IMR-90 (cell line): ENCODE results near the gene PHIP. TPM values are rescaled to one million over a fixed set of nuclear protein-coding genes. Genes with fewer than 3 reads are reported as not detected.

Experiments
- ATAC-seq: fragments of 200-7000 bp; cut with Tn5 transposase; 2 replicates; pipeline ENCODE4 v1.9.1; 2020; ENCODE audit warnings: low read depth, mild to moderate bottlenecking, moderate library complexity
- BruUV-seq: library from RNA; stranded (reverse); fragments of 400-500 nt; replicated peaks from 2 replicates; lab custom pipeline; 2021; lab: Mats Ljungman, UMichigan
- CTCF ChIA-PET: fragments of 300-600 bp; formaldehyde crosslinking; extraction: SDS; loops from one replicate; lab custom pipeline; 2021; ENCODE audit warnings: antibody characterized with exemption; lab: Yijun Ruan, JAX
- POLR2A ChIA-PET: fragments of 300-600 bp; sonication (Branson Sonifier 250); formaldehyde crosslinking; loops from one replicate; lab custom pipeline; 2022; ENCODE audit warnings: antibody characterized with exemption; ENCODE audit not compliant: unreplicated experiment; lab: Charles Lee
- DNase-seq: peaks from one replicate; pipeline ENCODE4 v3.0.0; 2013
- H2AFZ ChIP-seq: replicated peaks from 2 replicates; pipeline ENCODE3; 2013; ENCODE audit warnings: low read length, mild to moderate bottlenecking; ENCODE audit not compliant: poor library complexity
- H2AK5ac ChIP-seq: 2 replicates; pipeline ENCODE4 v1.6.1; 2013; ENCODE audit warnings: low read depth, low read length, inconsistent platforms
- H2AK9ac ChIP-seq: replicated peaks from 2 replicates; pipeline ENCODE3; 2013; ENCODE audit warnings: mild to moderate bottlenecking, low read depth, low read length, moderate library complexity; ENCODE audit not compliant: poor library complexity
- H2BK120ac ChIP-seq: 2 replicates; pipeline ENCODE4 v1.6.1; 2013; ENCODE audit warnings: low read depth, low read length, inconsistent platforms
- H2BK15ac ChIP-seq: 3 replicates; pipeline ENCODE4 v1.6.1; 2013; ENCODE audit warnings: low read depth, low read length, inconsistent platforms
- H2BK20ac ChIP-seq: 2 replicates; pipeline ENCODE4 v1.6.1; 2013; ENCODE audit warnings: low read depth, mild to moderate bottlenecking, inconsistent platforms, low read length, moderate library complexity
- H2BK5ac ChIP-seq: 2 replicates; pipeline ENCODE4 v1.6.1; 2013; ENCODE audit warnings: mild to moderate bottlenecking, low read depth, low read length, inconsistent platforms; ENCODE audit not compliant: poor library complexity, severe bottlenecking
- H3K14ac ChIP-seq: replicated peaks from 2 replicates; pipeline ENCODE4 v1.6.1; 2013; ENCODE audit warnings: low read depth, low read length, inconsistent platforms
- H3K18ac ChIP-seq: 2 replicates; pipeline ENCODE4 v1.6.1; 2013; ENCODE audit warnings: low read depth, low read length, control low read depth
- H3K23ac ChIP-seq: 2 replicates; pipeline ENCODE4 v1.6.1; 2013; ENCODE audit warnings: low read depth, low read length, inconsistent platforms
- H3K27ac ChIP-seq: 2 replicates; pipeline ENCODE4 v1.5.1; 2013; ENCODE audit warnings: mild to moderate bottlenecking, control low read depth, low read length; ENCODE audit not compliant: insufficient read depth
- H3K27me3 ChIP-seq: 2 replicates; pipeline ENCODE4 v1.6.1; 2013; ENCODE audit warnings: low read length; ENCODE audit not compliant: control insufficient read depth, insufficient read depth
- H3K36me3 ChIP-seq: 2 replicates; pipeline ENCODE4 v1.6.1; 2013; ENCODE audit warnings: low read length, mixed read lengths; ENCODE audit not compliant: control insufficient read depth, insufficient read depth
- H3K4ac ChIP-seq: 2 replicates; pipeline ENCODE4 v1.6.1; 2013; ENCODE audit warnings: low read depth, low read length, inconsistent platforms
- H3K4me1 ChIP-seq: 2 replicates; pipeline ENCODE4 v1.6.1; 2013; ENCODE audit warnings: low read length, mixed read lengths; ENCODE audit not compliant: control insufficient read depth, insufficient read depth
- H3K4me2 ChIP-seq: 2 replicates; pipeline ENCODE4 v1.6.1; 2013; ENCODE audit warnings: low read depth, mild to moderate bottlenecking, control low read depth, low read length, moderate library complexity
- H3K4me3 ChIP-seq: 2 replicates; pipeline ENCODE4 v1.5.1; 2013; ENCODE audit warnings: low read depth, mild to moderate bottlenecking, control low read depth, low read length, moderate library complexity; ENCODE audit not compliant: insufficient read depth
- H3K56ac ChIP-seq: 2 replicates; pipeline ENCODE4 v1.6.1; 2013; ENCODE audit warnings: low read length, inconsistent platforms; ENCODE audit not compliant: insufficient read depth; ENCODE audit errors: extremely low read depth
- H3K79me1 ChIP-seq, 2 experiments: 2 replicates each; pipeline ENCODE4 v1.6.1; 2013; ENCODE audit warnings: low read length in 2 of 2, inconsistent platforms in 1 of 2, low read depth in 1 of 2
- H3K9ac ChIP-seq: 2 replicates; pipeline ENCODE4 v1.6.1; 2013; ENCODE audit warnings: low read depth, low read length, control low read depth
- H3K9me1 ChIP-seq: 2 replicates; pipeline ENCODE4 v1.6.1; 2013; ENCODE audit warnings: low read length, inconsistent platforms; ENCODE audit not compliant: insufficient read depth
- H3K9me3 ChIP-seq: 2 replicates; pipeline ENCODE4 v1.6.1; 2013; ENCODE audit warnings: low read length; ENCODE audit not compliant: control insufficient read depth, insufficient read depth
- H4K20me1 ChIP-seq: 2 replicates; pipeline ENCODE4 v1.6.1; 2013; ENCODE audit warnings: low read length, inconsistent platforms; ENCODE audit not compliant: insufficient read depth
- H4K5ac ChIP-seq: 2 replicates; pipeline ENCODE4 v1.6.1; 2013; ENCODE audit warnings: mild to moderate bottlenecking, low read depth, low read length, control low read depth
- H4K8ac ChIP-seq, 2 experiments: 2 replicates each; pipeline ENCODE4 v1.6.1; 2013; ENCODE audit warnings: low read depth in 2 of 2, low read length in 2 of 2, control low read depth in 1 of 2, inconsistent platforms in 1 of 2
- H4K91ac ChIP-seq: 2 replicates; pipeline ENCODE4 v1.6.1; 2013; ENCODE audit warnings: low read depth, low read length, inconsistent platforms; ENCODE audit not compliant: insufficient read depth
- CEBPB ChIP-seq: IDR thresholded peaks from 2 replicates; pipeline ENCODE4 v1.6.1; 2012; ENCODE audit warnings: low read depth, low read length, improper control_type of control experiment
- CHD1 ChIP-seq: IDR thresholded peaks from 2 replicates; pipeline ENCODE4 v1.6.1; 2012; ENCODE audit warnings: low read depth, low read length, improper control_type of control experiment
- CTCF ChIP-seq: conservative IDR thresholded peaks from 2 replicates; pipeline ENCODE4 v1.5.1; 2012; ENCODE audit warnings: mild to moderate bottlenecking, low read depth, low read length, improper control_type of control experiment
- ELK1 ChIP-seq: fragments of 150-350 bp; IDR thresholded peaks from 2 replicates; pipeline ENCODE4 v1.6.1; 2016; ENCODE audit warnings: low read depth, mild to moderate bottlenecking, low read length, moderate library complexity, borderline replicate concordance
- FOS ChIP-seq: fragments of 150-350 bp; IDR thresholded peaks from 2 replicates; pipeline ENCODE4 v1.6.1; 2016; ENCODE audit warnings: low read depth, low read length
- MAFK ChIP-seq: IDR thresholded peaks from 2 replicates; pipeline ENCODE4 v1.6.1; 2012; ENCODE audit warnings: low read depth, low read length, improper control_type of control experiment
- MAZ ChIP-seq: IDR thresholded peaks from 2 replicates; pipeline ENCODE4 v1.6.1; 2012; ENCODE audit warnings: low read depth, mild to moderate bottlenecking, low read length, improper control_type of control experiment, moderate library complexity, borderline replicate concordance
- MXI1 ChIP-seq: IDR thresholded peaks from 2 replicates; pipeline ENCODE4 v1.6.1; 2012; ENCODE audit warnings: low read depth, mild to moderate bottlenecking, low read length, moderate library complexity, borderline replicate concordance
- NFE2L2 ChIP-seq: fragments of 150-350 bp; IDR thresholded peaks from 2 replicates; pipeline ENCODE4 v1.6.1; 2016; ENCODE audit warnings: low read depth, mild to moderate bottlenecking, low read length
- POLR2A ChIP-seq: IDR thresholded peaks from 2 replicates; pipeline ENCODE4 v1.6.1; 2012; ENCODE audit warnings: mild to moderate bottlenecking, low read depth, low read length
- RFX5 ChIP-seq: IDR thresholded peaks from 2 replicates; pipeline ENCODE4 v1.8.0; 2012; ENCODE audit warnings: low read depth, mild to moderate bottlenecking, low read length, moderate library complexity
- SMC3 ChIP-seq: fragments of 150-350 bp; IDR thresholded peaks from 2 replicates; pipeline ENCODE4 v1.6.1; 2016; ENCODE audit warnings: low read depth, mild to moderate bottlenecking, antibody characterized with exemption, low read length, moderate library complexity
- USF2 ChIP-seq: fragments of 150-350 bp; IDR thresholded peaks from 2 replicates; pipeline ENCODE4 v1.6.1; 2017; ENCODE audit warnings: mild to moderate bottlenecking, antibody characterized with exemption, low read length, low read depth
- WGBS, 2 experiments: methylation state at CpG; one replicate each; pipeline versions ENCODE4 v1.1.5 to v1.1.7; 2013; ENCODE audit warnings: missing lambda C conversion rate in 2 of 2; ENCODE audit not compliant: insufficient read length in 1 of 2; ENCODE audit errors: extremely low coverage in 2 of 2; 5-methylcytosine and 5-hydroxymethylcytosine counted together
- dilution Hi-C: fragments of 300-500 bp; cut with HindIII; formaldehyde crosslinking; loops from one replicate; pipeline ENCODE4 v1.14.3; 2018; ENCODE audit warnings: low sequenced_read_pairs; ENCODE audit not compliant: unreplicated experiment
- in situ Hi-C: fragments of 300-500 bp; cut with MboI; formaldehyde crosslinking; loops from 3 replicates; pipeline ENCODE4 v1.14.3; 2019; ENCODE audit warnings: low sequenced_read_pairs, inconsistent platforms, mixed read lengths
- intact Hi-C: fragments of 100-400 bp; cut with micrococcal nuclease; formaldehyde crosslinking; loops from 2 replicates; pipeline ENCODE4 v1.10.0; 2022
- polyA plus RNA-seq, 3 experiments: library from polyadenylated mRNA; depleted of rRNA; stranded (reverse); fragments of >200 nt; gene quantifications; 2 replicates each; pipeline ENCODE4 v1.2.3, GENCODE V29; 2012; ENCODE audit warnings: low replicate concordance in 1 of 3
- total RNA-seq: library from RNA; depleted of rRNA; stranded (reverse); fragments of >200 nt; gene quantifications from 2 replicates; pipeline ENCODE4 v1.2.3, GENCODE V29; 2012

Gene PHIP
- total and polyA plus RNA-seq, 2 of the 4 experiments (the other 2 are of a cell fraction) = 3.4 to 20.4 TPM

DNA sequence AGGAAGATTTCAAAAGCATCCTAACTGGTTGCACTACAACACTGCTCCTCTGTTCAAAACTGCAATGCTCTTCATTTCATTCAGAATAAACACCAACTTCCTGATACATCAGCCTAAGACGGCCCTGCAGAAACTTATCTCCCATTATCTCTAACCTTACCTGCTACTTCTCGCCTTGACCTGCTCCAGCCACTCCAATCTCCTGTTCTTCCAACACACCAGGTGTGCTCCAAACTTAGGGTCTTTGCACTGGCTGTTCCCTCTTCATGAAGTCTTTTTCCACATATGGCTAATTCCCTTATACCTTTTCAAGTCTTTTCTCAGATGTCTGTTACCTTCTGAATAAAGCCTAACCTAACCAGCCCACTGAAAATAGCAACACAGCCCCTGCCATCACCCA lies 32.1 kb downstream of the PHIP start:
- Histone ChIP-seq H3K4ac (no peak overlapping the region), H4K8ac (no peak overlapping the region), H3K14ac (no peak overlapping the region), H2AK5ac (no peak overlapping the region), H2AK9ac (no peak overlapping the region), H3K27me3 (no peaks in the 10 kb centered on the region), H3K4me1 (peaks cover 2% of the 10 kb centered on the region; the same call in 1 of the 2 replicates), H4K5ac (no peak overlapping the region), H2BK120ac (no peak overlapping the region), H3K36me3 (peaks cover 5% of the 10 kb centered on the region; the same call in 1 of the 2 replicates), H3K9me3 (no peaks in the 10 kb centered on the region), H3K27ac (no peak overlapping the region), H3K79me1 (peaks cover 3 to 7% of the 10 kb centered on the region in 2 experiments), H2BK15ac (no peak overlapping the region), H3K4me2 (no peak overlapping the region), H3K9ac (no peak overlapping the region), H3K56ac (no peak overlapping the region), H2AFZ (no peak overlapping the region), H2BK5ac (no peak overlapping the region), H3K18ac (no peak overlapping the region), H3K4me3 (no peak overlapping the region), H4K91ac (no peak overlapping the region), H4K20me1 (no peaks in the 10 kb centered on the region), H3K9me1 (no peaks in the 10 kb centered on the region), H3K23ac (no peak overlapping the region), H2BK20ac (no peak overlapping the region)
- DNase-seq (no peak), ATAC-seq (no peak)
- dilution Hi-C loops (no loop called here), in situ Hi-C loops (no loop called here), intact Hi-C loops (no loop called here)
- ChIA-PET POLR2A (no interaction called here), CTCF (interaction anchor here (0.6 kb wide), 1 partner anchor 140 kb away, joined by 3 read pairs; no protein-coding TSS in a partner anchor)
- 77% methylated on average over 2 of the region's 2 CpGs; no CpG with 5 or more reads in 1 of the 2 experiments for WGBS, 2 experiments
- TF ChIP-seq USF2 (no peak), MXI1 (no peak), MAZ (no peak), SMC3 (no peak), CEBPB (no peak), NFE2L2 (no peak), RFX5 (no peak), MAFK (no peak), ELK1 (no peak), CHD1 (no peak), POLR2A (no peak), FOS (no peak), CTCF (no peak)
- BruUV-seq = no TSS peak
